ENCODE results near the gene PPP1R37.

DNA sequence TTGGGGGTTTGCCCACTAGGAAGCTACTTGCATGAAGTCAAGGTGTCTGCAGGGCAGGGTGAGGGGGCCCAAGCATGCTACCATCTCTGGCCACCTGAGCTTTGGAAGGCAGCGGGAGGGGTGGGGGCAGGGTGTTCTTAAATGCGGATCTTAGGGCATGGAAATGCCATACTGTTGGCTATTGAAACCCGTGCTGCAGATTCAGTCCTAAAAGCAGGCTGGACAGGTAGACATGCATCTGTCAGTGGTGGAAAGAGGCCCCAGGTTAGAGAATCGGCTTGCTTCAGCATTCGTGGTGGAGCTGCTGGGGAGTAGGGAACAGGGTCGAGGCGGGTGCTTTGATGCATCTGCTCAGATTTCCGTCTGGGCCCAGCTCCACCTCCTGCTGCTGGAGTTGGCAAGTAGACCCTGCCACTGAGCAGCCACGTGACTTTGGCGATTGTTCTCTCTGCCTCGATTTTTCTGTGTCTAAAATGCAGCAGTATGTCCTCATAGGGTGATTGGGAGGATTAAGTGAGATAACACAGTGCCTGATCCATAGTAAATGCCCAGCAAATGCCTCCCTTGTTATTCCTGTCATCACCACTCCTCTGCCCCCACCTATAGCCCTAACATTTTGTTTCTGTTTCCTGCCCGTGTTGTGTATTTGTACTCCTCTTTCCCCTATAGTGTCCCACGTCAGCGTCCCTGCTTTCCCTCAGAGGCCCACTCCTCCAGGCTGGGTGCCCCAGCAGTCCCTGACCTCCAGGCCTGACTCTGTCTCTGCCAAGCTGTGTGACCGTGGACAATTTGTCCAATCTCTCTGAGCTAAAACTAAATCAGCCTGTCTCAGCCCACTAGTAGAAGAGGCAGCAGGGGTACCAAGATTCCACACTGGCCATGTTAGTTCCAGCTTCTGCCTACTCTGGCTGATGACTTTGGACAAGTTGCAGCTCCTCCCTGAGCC is 5.8 kb downstream of the PPP1R37 start:
- TF ChIP-seq, protein P1, sequence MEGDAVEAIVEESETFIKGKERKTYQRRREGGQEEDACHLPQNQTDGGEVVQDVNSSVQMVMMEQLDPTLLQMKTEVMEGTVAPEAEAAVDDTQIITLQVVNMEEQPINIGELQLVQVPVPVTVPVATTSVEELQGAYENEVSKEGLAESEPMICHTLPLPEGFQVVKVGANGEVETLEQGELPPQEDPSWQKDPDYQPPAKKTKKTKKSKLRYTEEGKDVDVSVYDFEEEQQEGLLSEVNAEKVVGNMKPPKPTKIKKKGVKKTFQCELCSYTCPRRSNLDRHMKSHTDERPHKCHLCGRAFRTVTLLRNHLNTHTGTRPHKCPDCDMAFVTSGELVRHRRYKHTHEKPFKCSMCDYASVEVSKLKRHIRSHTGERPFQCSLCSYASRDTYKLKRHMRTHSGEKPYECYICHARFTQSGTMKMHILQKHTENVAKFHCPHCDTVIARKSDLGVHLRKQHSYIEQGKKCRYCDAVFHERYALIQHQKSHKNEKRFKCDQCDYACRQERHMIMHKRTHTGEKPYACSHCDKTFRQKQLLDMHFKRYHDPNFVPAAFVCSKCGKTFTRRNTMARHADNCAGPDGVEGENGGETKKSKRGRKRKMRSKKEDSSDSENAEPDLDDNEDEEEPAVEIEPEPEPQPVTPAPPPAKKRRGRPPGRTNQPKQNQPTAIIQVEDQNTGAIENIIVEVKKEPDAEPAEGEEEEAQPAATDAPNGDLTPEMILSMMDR (IDR thresholded peaks at IDR 0.05; ENCODE audit: low read depth, low read length, poor library complexity, severe bottlenecking) = no peak
- no peak for TF ChIP-seq EZH2phosphoT487 (IDR thresholded peaks at IDR 0.05; ENCODE audit: borderline replicate concordance, low read length)
